CD1c-positive myeloid dendritic cell (primary cell): ENCODE measurements around the gene REC114.

Source experiments
- DNase-seq: peaks from one replicate; pipeline ENCODE4 v3.0.0-alpha.2; 2016; ENCODE audit errors: extremely low spot score

Gene REC114

DNA sequence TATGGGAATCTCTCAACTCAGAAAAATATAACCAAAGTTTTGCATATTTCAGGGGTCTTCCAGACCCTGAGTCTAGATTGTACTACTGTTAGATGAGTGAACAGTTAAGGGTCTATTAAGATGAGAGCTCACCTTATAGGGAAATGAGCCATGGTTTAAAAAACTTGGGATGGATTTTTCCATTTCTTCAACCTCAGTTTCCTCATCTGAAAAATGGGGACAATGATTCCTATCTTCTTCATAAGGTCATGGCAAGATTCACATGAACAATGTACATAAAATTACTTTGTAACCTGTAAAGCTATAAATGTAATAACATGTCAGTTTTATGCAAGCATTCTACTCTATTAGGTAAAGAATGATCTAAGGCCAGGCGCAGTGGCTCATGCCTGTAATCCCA is 161.5 kb downstream of the REC114 start:
- no peak for DNase-seq

DNA sequence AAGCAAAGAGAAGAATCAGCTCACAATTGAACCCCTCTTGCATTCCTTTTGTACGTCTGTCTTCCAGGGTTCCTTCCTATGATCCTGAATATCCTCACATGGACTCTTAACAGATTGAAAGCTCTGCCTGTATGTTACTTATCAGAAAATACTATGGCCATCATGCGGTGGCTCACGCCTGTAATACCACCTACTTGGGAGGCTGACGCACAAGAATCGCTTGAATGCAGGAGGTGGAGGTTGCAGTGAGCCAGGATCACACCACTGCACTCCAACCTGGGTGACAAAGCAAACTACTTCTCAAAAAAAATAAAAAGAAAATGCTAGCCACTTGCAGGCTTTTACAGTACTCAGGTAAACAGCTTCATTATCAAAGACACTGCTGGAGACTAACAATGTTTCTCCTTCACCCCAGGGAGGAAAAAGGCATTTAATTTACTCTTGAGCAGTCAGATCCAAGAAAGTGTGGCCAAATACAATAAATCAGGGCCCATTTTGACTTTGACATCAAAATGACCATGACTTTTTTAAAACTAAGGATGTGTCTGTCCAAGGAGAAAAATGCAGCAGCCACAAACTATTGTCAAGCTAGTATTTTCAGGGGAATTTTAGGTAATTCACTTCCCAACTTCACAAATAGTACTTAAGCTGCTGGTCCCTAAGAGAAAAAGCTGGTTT is 162.9 kb downstream of the REC114 start:
- DNase-seq: no peak

DNA sequence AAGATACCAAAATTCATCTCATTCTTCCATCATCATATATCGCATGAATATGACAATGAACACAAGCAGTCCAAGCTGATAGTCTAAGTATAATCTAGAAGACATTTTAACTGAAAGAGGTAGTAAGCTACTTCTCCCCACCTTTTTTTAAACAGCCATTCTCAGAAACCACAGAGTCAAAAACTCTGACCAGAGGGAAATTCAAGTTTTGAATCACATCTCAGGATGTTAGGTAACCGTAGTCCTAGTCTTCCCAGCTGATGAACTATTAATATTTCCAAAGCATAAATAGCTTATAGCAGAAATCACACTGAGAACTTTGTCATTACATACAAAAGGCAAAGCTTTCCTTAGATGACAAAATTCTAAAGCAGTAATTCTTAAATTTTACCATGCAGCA is 164.4 kb downstream of the REC114 start:
- DNase-seq: no peak

DNA sequence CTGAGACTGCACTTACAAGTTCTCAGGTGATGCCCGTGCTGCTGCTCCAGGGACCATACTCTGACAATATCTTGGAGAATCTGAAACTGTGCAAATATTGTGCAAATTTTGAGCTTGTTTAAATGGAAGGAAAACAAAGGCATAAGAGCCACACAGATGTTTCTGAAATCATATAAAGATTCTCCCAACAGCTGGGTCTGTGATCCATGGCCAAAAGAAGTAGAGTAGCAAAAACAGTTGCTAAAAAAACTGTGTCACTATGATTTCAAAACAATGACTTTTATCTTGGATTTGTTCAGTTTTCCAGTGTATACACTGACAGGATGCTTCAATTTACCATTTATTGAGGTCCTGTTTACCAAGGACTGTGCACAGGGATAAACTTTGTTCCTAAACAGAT is 164.9 kb downstream of the REC114 start:
- no peak for DNase-seq

DNA sequence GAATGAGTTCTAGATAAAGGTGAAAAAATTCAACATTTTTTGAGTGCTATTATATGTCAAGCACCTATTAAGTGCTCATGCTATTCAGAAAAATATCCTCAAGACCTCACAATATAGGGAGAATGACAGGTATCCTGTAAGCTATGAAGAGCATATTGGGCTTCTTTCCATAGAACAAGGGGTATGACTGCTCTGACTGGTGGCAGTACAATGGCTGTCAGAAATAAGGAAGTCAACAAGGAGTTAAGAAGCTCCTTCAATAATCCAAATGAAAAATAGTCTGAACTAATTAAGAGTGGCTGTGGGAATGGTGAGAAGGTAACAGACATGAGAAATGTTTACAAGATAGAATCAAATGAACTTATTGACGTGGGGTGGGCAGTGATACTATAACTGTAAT is 165.5 kb downstream of the REC114 start:
- DNase-seq: no peak

DNA sequence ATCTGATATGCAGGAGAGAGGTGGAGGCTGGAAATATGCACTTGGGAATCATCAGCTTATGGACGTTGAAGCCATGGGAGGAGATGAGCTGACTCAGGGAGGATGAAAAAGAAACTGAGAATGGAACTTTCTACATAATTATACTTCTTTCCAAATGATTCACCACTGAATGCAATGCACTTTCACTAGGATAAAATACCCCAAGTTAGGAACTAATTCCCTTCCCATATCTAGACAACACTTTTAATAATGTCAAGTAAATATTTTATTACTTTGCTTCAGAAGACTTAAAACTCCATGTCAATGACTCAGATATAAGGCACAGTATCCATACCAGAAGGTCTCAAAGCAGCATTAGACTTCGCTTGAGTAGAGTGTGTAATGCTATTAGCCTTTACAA is 166.0 kb downstream of the REC114 start:
- no peak for DNase-seq
